Activated naive CD4-positive, alpha-beta T cell treated with anti-CD3 and anti-CD28 coated beads for 36 hours (primary cell): ENCODE measurements around the gene EFHD1. TPM values are rescaled to one million over a fixed set of nuclear protein-coding genes. Genes with fewer than 3 reads are reported as not detected.
"Not testable (repeated sequence)": the region's sequence is repeated elsewhere in the genome, so short reads cannot be mapped to it uniquely, and the experiment has no call there.

ENCODE experiments used
- CTCF ChIA-PET: fragments of 350-600 bp; sonication (Branson Sonifier 250); formaldehyde crosslinking; loops from one replicate; lab custom pipeline; 2021; ENCODE audit warnings: antibody characterized with exemption; lab: Charles Lee
- DNase-seq: peaks from one replicate; pipeline ENCODE4 v3.0.0-alpha.2; 2020
- H3K27ac Mint-ChIP-seq: one replicate; pipeline ENCODE4 v1.8.0; 2021; ENCODE audit warnings: mild to moderate bottlenecking, mixed read lengths
- H3K27me3 Mint-ChIP-seq: one replicate; pipeline ENCODE4 v1.8.0; 2021; ENCODE audit warnings: low read depth, mixed read lengths
- H3K36me3 Mint-ChIP-seq: one replicate; pipeline ENCODE4 v1.8.0; 2021; ENCODE audit warnings: low read depth, mixed read lengths
- H3K4me1 Mint-ChIP-seq: one replicate; pipeline ENCODE4 v1.8.0; 2021; ENCODE audit warnings: low read depth, mixed read lengths
- H3K4me3 Mint-ChIP-seq: one replicate; pipeline ENCODE4 v1.8.0; 2021; ENCODE audit warnings: mild to moderate bottlenecking, moderate library complexity, mixed read lengths
- H3K9me3 Mint-ChIP-seq: one replicate; pipeline ENCODE4 v1.8.0; 2021; ENCODE audit warnings: mixed read lengths
- intact Hi-C: fragments of 100-400 bp; cut with micrococcal nuclease; formaldehyde crosslinking; loops from one replicate; pipeline ENCODE4 v1.15.1; 2023
- total RNA-seq, 2 experiments: library from RNA; stranded (reverse); gene quantifications; one replicate each; pipeline ENCODE4 v1.2.3, GENCODE V29; 2021

EFHD1 gene
- total RNA-seq, 2 experiments from 2014 or later = 1.3 to 2.0 TPM

- intact Hi-C loops = no loop called here
- Mint-ChIP-seq H3K27ac (no peak overlapping the region), H3K4me1 (no peaks in the 10 kb centered on the region), H3K27me3 (no peaks in the 10 kb centered on the region), H3K4me3 (no peak overlapping the region), H3K36me3 (no peaks in the 10 kb centered on the region), H3K9me3 (no peaks in the 10 kb centered on the region)
- CTCF ChIA-PET = no interaction called here
- DNase-seq = no peak
Measured at GRCh38 chr2:232662486-232663260, 29.3 kb downstream of the EFHD1 start.

- no peak overlapping the region for H3K4me3 Mint-ChIP-seq
Measured at GRCh38 chr2:232666051-232666805, 32.8 kb downstream of the EFHD1 start.

DNA sequence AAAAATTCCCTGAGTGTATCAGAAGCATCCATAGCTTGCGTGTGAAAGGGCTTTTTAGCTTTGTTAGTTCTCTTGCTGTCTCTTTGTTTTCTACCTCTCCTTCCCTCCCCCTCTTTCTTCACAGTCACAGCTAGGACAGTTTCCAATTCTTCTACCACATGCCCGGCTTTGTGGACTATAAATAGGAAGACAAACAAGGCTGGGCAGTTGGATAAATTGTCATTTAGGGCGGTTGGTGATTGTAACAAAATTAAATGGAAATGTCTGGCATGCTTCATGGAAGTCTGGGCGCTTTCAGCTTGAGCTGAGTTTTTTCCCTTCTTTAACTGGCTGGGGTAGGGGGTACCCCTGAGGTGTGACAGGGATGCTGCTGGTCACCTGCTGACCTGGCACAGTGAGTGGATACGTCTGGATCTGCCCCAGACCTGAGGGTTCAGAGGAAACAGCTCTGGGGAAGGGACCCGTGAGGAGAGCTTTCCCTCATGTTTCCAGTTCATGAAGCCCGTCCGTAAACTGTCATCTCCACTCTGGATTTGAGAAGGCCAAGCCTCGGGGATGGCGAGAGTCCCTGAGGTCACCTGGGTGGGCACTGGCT, 34.7 kb downstream of the EFHD1 start:
- no peak for DNase-seq
- no peaks in the 10 kb centered on the region for H3K36me3 Mint-ChIP-seq
- H3K27ac Mint-ChIP-seq = no peak overlapping the region
- H3K27me3 Mint-ChIP-seq = no peaks in the 10 kb centered on the region
- no peaks in the 10 kb centered on the region for H3K9me3 Mint-ChIP-seq
- intact Hi-C loops = loop anchor here (2.0 kb wide), 1 partner anchor 61 kb away; no protein-coding TSS in a partner anchor
- CTCF ChIA-PET = interaction anchor here (0.6 to 1.6 kb wide), 2 partner anchors 15 to 56 kb away, joined by 3 to 4 read pairs; no protein-coding TSS in a partner anchor
- H3K4me3 Mint-ChIP-seq = no peak overlapping the region
- no peaks in the 10 kb centered on the region for H3K4me1 Mint-ChIP-seq

More at GRCh38 chr2:232666051-232666805, 32.8 kb downstream of the EFHD1 start:
- no peaks in the 10 kb centered on the region for H3K36me3 Mint-ChIP-seq
- H3K9me3 Mint-ChIP-seq = no peaks in the 10 kb centered on the region
- no peak overlapping the region for H3K27ac Mint-ChIP-seq
- H3K4me1 Mint-ChIP-seq = no peaks in the 10 kb centered on the region
- CTCF ChIA-PET = interaction anchor here (1.6 kb wide), 1 partner anchor 54 kb away, joined by 4 read pairs; no protein-coding TSS in a partner anchor
- H3K27me3 Mint-ChIP-seq = no peaks in the 10 kb centered on the region
- no peak for DNase-seq
- intact Hi-C loops = no loop called here

DNA sequence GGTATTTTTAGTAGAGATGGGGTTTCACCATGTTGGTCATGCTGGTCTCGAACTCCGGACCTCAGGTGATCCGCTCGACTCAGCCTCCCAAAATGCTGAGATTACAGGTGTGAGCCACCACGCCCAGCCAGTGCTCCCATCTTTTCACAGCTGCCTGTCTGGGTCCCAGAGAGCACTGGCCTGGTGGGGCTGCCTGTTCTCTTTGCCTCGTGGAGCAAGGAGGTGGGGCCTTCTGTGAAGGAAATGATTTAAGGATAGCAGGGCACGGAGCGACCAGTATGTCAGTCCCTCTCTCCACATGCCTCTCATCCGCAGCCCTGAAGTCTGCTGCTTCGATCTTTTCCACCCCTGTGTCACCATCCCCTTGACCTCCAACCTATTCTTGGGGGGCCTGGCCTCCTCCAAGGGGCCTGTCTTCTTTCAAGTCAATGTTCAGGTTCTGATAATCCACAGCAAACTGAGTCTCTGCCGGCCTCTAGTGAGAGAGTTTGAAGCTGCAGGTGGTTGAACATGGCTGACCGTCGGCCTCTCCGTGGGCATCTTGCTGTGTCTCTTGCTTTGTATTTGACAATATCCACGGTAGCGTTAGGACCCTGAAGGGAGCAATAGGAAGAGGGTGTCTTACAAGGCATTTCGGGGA, 35.5 kb downstream of the EFHD1 start:
- intact Hi-C loops = loop anchor here (2.0 kb wide), 1 partner anchor 62 kb away; no protein-coding TSS in a partner anchor
- Mint-ChIP-seq H3K36me3 (no peaks in the 10 kb centered on the region), H3K4me3 (no peak overlapping the region), H3K27me3 (no peaks in the 10 kb centered on the region), H3K27ac (no peak overlapping the region), H3K9me3 (no peaks in the 10 kb centered on the region), H3K4me1 (no peaks in the 10 kb centered on the region)
- CTCF ChIA-PET = interaction anchor here (0.6 kb wide), 1 partner anchor 14 kb away, joined by 3 read pairs; no protein-coding TSS in a partner anchor
- peak; percentile 15 for DNase-seq

DNA sequence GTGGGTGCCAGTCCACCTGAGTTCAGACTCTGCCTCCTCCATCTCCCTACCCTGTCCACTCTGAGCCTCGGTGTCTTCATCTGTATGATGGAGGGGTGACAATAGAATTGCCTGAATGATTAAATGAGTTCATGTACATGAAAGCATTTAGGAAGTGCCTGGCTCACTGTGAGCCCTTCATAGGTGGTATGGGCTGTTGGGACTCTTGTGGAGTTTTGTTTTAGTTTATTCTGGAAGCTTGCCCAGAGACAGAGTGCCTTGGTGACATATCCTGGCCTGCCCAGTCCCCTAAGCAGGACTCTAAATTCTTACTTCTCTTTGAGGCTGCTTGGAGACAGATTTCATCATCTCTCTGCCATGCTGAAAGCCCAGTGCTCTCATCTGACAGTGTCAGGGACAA, 39.2 kb downstream of the EFHD1 start:
- CTCF ChIA-PET = interaction anchor here (0.7 kb wide), 1 partner anchor 83 kb away, joined by 8 read pairs; no protein-coding TSS in a partner anchor
- Mint-ChIP-seq H3K4me3 (no peak overlapping the region), H3K27ac (no peak overlapping the region), H3K4me1 (no peaks in the 10 kb centered on the region), H3K36me3 (no peaks in the 10 kb centered on the region), H3K9me3 (no peaks in the 10 kb centered on the region), H3K27me3 (no peaks in the 10 kb centered on the region)
- no peak for DNase-seq
- intact Hi-C loops = no loop called here

DNA sequence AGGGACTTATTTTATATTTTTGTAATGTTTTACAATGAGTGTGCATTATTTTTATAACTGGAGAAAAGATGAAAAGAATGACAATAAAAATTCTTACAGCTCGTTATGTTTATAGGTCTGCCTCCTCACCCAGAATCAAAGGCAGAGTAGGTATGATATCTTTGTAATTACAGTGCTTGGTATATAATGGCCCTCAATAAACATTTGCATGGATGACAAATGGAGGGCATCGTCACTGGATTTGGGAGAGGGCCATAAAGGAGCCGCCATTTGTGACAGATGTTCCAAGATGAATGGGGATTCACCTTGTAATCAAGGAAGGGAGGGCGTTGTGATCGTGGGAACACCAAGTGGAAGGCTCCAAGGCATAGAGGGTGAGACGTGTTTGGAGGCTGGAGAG, 41.1 kb downstream of the EFHD1 start:
- H3K36me3 Mint-ChIP-seq = no peaks in the 10 kb centered on the region
- H3K27me3 Mint-ChIP-seq = no peaks in the 10 kb centered on the region
- CTCF ChIA-PET = no interaction called here
- H3K27ac Mint-ChIP-seq = no peak overlapping the region
- no peaks in the 10 kb centered on the region for H3K9me3 Mint-ChIP-seq
- H3K4me1 Mint-ChIP-seq = no peaks in the 10 kb centered on the region
- no peak overlapping the region for H3K4me3 Mint-ChIP-seq
- intact Hi-C loops = no loop called here
- DNase-seq = no peak

DNA sequence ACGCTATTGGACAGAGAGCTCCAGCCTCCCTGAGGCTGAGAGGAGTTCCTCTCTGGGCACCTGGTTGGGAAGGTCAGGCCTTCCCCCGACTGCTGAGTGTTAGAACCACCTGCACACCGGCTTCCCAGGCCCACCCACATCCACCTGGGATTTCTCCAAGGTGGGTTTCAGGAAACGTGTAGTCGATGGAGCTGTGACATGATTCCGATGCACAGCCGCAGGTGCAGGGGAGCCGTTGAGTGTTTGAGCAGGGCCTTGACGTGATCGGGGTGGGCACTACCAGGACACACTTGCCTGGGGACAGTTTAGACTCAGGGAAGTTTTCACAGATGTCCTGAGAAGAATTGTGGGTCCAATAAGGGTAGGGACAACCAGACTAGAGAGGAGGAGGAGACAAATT, 42.0 kb downstream of the EFHD1 start:
- Mint-ChIP-seq H3K27me3 (peaks cover 2% of the 10 kb centered on the region), H3K9me3 (no peaks in the 10 kb centered on the region), H3K4me3 (no peak overlapping the region), H3K36me3 (no peaks in the 10 kb centered on the region), H3K4me1 (no peaks in the 10 kb centered on the region), H3K27ac (no peak overlapping the region)
- no peak for DNase-seq
- CTCF ChIA-PET = no interaction called here
- intact Hi-C loops = no loop called here

DNA sequence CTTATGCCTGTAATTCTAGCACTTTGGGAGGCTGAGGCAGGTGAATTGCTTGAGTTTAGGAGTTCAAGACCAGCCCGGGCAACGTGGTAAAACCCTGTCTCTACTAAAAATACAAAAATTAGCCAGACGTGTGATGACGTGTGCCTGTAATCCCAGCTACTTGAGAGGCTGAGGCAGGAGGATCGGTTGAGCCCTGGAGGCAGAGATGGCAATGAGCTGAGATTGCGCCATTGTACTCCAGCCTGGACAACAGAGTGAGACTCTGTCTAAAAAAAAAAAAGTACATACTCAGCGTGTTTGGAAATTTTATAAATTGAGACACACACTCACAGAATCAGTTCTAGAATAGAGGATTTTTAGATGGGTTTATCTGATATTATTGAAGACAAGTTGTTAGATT, 46.6 kb downstream of the EFHD1 start:
- H3K4me1 Mint-ChIP-seq = no peaks in the 10 kb centered on the region
- no peaks in the 10 kb centered on the region for H3K9me3 Mint-ChIP-seq
- intact Hi-C loops = no loop called here
- H3K36me3 Mint-ChIP-seq = no peaks in the 10 kb centered on the region
- CTCF ChIA-PET = interaction anchor here (0.6 kb wide), 1 partner anchor 481 kb away, joined by 3 read pairs; no protein-coding TSS in a partner anchor
- H3K27me3 Mint-ChIP-seq = peaks cover 2% of the 10 kb centered on the region
- DNase-seq = no peak
- no peak overlapping the region for H3K4me3 Mint-ChIP-seq
- no peak overlapping the region for H3K27ac Mint-ChIP-seq

DNA sequence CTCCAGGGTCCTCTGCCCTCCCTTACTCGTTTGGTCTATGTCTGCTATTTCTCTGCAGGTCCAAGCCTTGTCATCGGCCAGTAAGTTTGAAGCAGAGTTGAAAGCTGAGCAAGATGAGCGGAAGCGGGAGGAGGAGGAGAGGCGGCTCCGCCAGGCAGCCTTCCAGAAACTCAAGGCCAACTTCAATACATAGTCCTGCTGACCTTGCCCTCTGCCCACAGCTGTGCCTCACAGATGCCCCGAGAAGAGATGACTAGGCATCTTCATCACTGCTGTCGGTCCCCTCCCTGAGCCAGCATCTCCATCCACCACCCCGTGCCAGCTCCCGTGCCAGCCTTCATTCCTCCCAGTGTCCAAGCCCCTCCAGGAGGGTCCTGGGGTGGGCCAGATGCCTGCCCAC, 48.1 kb downstream of the EFHD1 start:
- no peaks in the 10 kb centered on the region for H3K9me3 Mint-ChIP-seq
- intact Hi-C loops = no loop called here
- no peaks in the 10 kb centered on the region for H3K4me1 Mint-ChIP-seq
- CTCF ChIA-PET = no interaction called here
- H3K27me3 Mint-ChIP-seq = peaks cover 2% of the 10 kb centered on the region
- DNase-seq = no peak
- no peaks in the 10 kb centered on the region for H3K36me3 Mint-ChIP-seq
- no peak overlapping the region for H3K27ac Mint-ChIP-seq
- H3K4me3 Mint-ChIP-seq = no peak overlapping the region

DNA sequence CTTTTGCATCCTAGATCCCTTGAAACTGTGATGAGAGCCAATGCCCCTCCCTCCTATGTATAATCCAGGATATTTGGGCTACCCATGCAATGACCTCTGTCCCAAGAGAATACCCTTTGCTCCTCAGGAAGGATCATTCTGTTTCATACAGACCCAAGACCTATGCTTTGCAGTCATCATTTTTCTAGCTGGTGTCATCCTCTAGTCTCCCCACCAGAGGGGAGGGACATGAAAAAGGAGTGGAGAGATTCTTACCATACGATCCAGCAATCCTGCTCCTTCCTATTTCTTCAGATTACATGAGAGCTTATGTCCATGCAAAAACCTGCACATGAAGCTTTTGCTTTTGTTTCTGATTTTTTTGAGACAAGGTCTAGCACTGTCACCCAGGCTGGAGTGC, 50.0 kb downstream of the EFHD1 start:
- H3K9me3 Mint-ChIP-seq = no peaks in the 10 kb centered on the region
- H3K27me3 Mint-ChIP-seq = peaks cover 2% of the 10 kb centered on the region
- H3K36me3 Mint-ChIP-seq = no peaks in the 10 kb centered on the region
- DNase-seq = no peak
- H3K4me3 Mint-ChIP-seq = no peak overlapping the region
- CTCF ChIA-PET = interaction anchor here (0.6 to 1.1 kb wide), 4 partner anchors 12 to 115 kb away, joined by 3 to 6 read pairs (median 3); no protein-coding TSS in a partner anchor
- no peak overlapping the region for H3K27ac Mint-ChIP-seq
- no peaks in the 10 kb centered on the region for H3K4me1 Mint-ChIP-seq
- intact Hi-C loops = no loop called here

- H3K9me3 Mint-ChIP-seq, intact Hi-C loops, H3K4me3 Mint-ChIP-seq, H3K27ac Mint-ChIP-seq, H3K4me1 Mint-ChIP-seq, H3K36me3 Mint-ChIP-seq, DNase-seq, H3K27me3 Mint-ChIP-seq: not testable (repeated sequence)
- CTCF ChIA-PET = interaction anchor here (1.9 kb wide), 1 partner anchor 11 kb away, joined by 7 read pairs; no protein-coding TSS in a partner anchor
Measured at GRCh38 chr2:232685391-232685790, 52.0 kb downstream of the EFHD1 start.
